HG03378 (cell line): ENCODE data around the gene PCTP.

Source experiments
- ATAC-seq: cut with Tn5 transposase; IDR thresholded peaks from one replicate; pipeline ENCODE4 v1.9.1; 2021; ENCODE audit warnings: mild to moderate bottlenecking, moderate library complexity; ENCODE audit not compliant: unreplicated experiment

PCTP gene

DNA sequence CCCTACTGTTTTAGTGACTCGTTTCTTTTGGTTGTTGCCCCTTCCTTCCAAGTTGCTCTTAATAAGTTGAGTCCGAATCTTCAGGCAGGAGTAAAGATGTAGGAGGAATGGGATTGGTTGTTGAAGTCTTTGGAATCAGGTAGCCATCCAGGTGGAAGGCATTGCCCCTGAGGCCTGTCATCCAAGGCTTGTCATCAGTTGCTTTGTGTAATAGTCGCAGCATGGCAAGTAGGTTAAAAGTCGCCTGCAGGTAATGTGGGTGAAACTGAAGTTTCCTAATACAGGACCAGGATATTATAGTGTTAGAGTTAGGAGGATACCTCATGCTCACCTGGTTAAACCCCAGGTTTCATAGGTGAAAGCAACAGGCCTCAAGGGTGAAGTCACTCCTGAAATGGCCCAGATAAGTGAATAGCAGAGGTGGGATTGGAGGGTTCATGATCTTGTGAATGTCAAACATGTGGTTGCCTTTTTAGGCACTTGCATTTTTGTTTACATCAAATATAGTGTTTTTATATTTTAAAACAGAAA lies 934 bp downstream of the PCTP start:
- no peak for ATAC-seq

- ATAC-seq: no peak
These were observed 5.8 kb downstream of the PCTP start for GRCh38 chr17:55756689-55757088.

GRCh38 chr17:55757659-55758058 lies 6.8 kb downstream of the PCTP start:
- ATAC-seq: no peak

- no peak for ATAC-seq
These were observed 7.3 kb downstream of the PCTP start for GRCh38 chr17:55758171-55758570.

- no peak for ATAC-seq
These were observed 9.9 kb downstream of the PCTP start for GRCh38 chr17:55760643-55761355.

- ATAC-seq: no peak
These were observed 11.4 kb downstream of the PCTP start for GRCh38 chr17:55762086-55762858.

GRCh38 chr17:55763856-55764255 lies 13.0 kb downstream of the PCTP start:
- no peak for ATAC-seq

GRCh38 chr17:55764610-55765009 lies 13.8 kb downstream of the PCTP start:
- no peak for ATAC-seq

GRCh38 chr17:55765472-55765871 lies 14.6 kb downstream of the PCTP start:
- ATAC-seq: no peak

GRCh38 chr17:55768936-55769624 lies 18.2 kb downstream of the PCTP start:
- ATAC-seq: no peak

DNA sequence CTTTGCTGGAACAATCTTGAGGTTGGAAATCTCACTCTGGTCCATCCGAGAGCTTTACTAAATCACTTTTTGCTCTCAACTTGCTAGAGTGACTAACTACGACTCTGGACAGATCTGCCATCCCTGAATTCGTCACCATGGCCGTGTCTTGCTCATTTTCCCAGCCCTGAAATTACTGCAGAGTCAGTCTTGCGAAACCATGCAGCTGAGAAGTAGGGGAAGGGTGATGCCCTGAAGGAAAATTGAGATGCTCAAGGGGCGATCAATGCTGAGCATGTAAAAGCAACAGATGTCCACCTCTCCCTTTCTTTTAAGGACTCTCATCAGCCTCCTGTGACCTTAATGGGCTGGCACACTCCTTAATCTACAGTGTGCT lies 18.8 kb downstream of the PCTP start:
- no peak for ATAC-seq

- ATAC-seq: no peak
These were observed 19.5 kb downstream of the PCTP start for GRCh38 chr17:55770196-55770870.

- ATAC-seq: no peak
These were observed 21.2 kb downstream of the PCTP start for GRCh38 chr17:55772086-55772485.

DNA sequence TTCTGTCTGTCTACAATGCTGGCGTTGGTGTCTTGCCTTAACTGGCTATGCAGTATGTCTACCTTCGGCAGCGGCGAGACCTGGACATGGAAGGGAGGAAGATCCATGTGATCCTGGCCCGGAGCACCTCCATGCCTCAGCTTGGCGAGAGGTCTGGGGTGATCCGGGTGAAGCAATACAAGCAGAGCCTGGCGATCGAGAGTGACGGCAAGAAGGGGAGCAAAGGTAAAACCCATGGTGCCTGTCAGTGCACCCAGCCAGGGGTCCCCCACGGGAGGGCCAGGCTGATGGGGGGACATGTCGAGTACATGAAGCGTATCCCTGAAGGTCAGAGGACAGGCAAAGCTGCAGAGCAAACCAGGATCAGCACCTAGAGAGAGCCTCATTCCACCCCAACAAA lies 22.8 kb downstream of the PCTP start:
- no peak for ATAC-seq

- ATAC-seq: no peak
These were observed 24.0 kb downstream of the PCTP start for GRCh38 chr17:55774846-55775271.

DNA sequence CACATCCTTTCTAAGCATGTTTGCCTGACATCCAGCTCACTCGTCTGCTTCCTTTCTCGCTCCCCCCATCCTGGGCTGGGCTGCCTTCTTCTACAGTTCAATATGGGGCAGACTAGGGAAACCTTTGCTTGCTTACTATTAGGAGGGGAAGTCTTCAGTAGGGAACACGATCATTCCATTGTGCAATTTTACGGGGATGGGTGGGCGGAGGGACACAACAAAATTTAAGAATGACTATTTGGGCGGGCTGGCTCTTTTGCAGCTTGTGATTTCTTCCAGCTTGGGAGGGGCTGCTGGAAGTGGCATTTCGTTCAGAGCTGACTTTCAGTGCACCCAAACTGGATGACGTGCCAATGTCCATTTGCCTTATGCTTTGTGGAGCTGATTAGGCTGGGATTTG lies 25.4 kb downstream of the PCTP start:
- ATAC-seq: no peak

DNA sequence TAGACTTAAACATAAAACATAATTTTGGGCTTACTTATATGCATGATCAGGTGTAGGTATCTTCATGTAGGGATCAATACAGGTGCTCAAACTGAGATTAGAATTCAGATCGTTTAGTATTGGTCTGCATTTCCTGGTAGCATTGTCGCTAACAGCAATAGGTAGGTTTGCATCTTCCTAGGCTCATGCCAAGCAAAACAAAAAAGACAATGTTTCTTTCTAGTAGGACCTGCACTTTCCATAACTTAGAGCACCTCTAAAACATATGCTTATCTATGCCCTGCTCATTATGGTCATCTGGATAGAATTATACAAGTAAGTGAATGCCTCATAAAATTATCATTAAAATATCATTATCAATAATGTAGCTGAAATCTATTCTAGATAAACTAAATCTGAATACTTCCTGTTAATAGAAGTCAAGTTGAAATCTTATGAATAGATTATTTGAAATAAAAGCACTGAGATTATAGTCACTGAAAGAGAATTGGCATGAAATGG lies 26.7 kb downstream of the PCTP start:
- ATAC-seq: no peak

GRCh38 chr17:55778389-55779118 lies 27.7 kb downstream of the PCTP start:
- no peak for ATAC-seq

DNA sequence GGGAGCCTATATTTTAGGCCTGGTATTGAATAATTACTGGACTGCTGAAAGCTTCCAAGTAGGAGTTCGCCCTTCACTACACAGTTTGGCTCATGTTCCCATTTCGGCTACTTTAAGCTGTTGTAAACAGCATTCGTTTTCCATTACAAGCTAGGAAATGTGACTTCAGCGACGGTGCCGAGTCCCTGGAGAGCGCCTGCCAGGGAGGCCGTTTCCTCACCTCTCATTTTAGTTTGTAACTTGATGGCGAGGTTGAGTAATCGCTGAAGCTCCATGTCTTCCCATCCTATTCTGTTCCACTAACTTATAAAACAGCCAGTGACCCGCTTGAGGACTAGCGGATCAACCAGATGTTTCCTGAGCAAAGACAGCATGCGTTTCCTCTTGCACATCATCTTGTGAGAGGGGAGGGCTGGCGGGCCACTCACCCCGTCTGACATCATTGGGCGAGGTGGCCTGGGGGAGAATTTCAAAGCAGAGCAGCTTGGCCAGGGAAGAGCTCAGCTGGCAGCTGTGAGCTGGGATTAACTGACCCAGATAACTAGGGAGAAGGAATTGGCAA lies 32.9 kb downstream of the PCTP start:
- no peak for ATAC-seq

- ATAC-seq: no peak
These were observed 33.8 kb downstream of the PCTP start for GRCh38 chr17:55784666-55785065.
